Vagina (tissue), 2 donors: ENCODE results near the gene CLASP2. TPM values are rescaled to one million over a fixed set of nuclear protein-coding genes. Genes with fewer than 3 reads are reported as not detected.

ENCODE experiments used
- DNase-seq, 2 donors: peaks; one replicate each; pipeline ENCODE4 v3.0.0-alpha.2; 2017; ENCODE audit errors: extremely low spot score in 2 of 2
- H3K27ac ChIP-seq: fragments of 200-600 bp; sonication (generic); one replicate; pipeline ENCODE4 v1.5.1; 2019
- H3K27me3 ChIP-seq: fragments of 200-600 bp; sonication (generic); one replicate; pipeline ENCODE4 v1.5.1; 2019
- H3K36me3 ChIP-seq, 2 donors: fragments of 200-600 bp; sonication (generic); one replicate each; pipeline ENCODE4 v1.5.1; 2017 to 2019
- H3K4me1 ChIP-seq: fragments of 200-600 bp; sonication (generic); one replicate; pipeline ENCODE4 v1.5.1; 2019
- H3K4me3 ChIP-seq, 2 donors: fragments of 200-600 bp; sonication (generic); 1 replicate in 1 of 2; 2 replicates in 1 of 2; pipeline ENCODE4 v1.5.1; 2016 to 2019
- H3K9me3 ChIP-seq: fragments of 200-600 bp; sonication (generic); one replicate; pipeline ENCODE4 v1.5.1; 2019
- POLR2A ChIP-seq, 2 donors: fragments of 450-650 bp; IDR thresholded peaks; one replicate each; pipeline ENCODE4 v1.6.1; 2017; ENCODE audit warnings: antibody characterized with exemption in 2 of 2, mild to moderate bottlenecking in 2 of 2, moderate library complexity in 2 of 2
- POLR2AphosphoS5 ChIP-seq, 2 donors: sonication (generic); formaldehyde crosslinking; IDR thresholded peaks; one replicate each; pipeline ENCODE4 v1.9.0; 2017; ENCODE audit warnings: antibody characterized with exemption in 2 of 2, mild to moderate bottlenecking in 2 of 2, low read depth in 1 of 2; ENCODE audit not compliant: insufficient read depth in 1 of 2
- intact Hi-C: fragments of 100-400 bp; cut with DNase I; formaldehyde crosslinking; loops from one replicate; pipeline ENCODE4 v1.15.1; 2023
- total RNA-seq: library from RNA; depleted of rRNA; stranded (reverse); fragments of >200 nt; gene quantifications from one replicate; pipeline ENCODE4 v1.2.3, GENCODE V29; 2016
- TF ChIP-seq, protein P1 (sequence below), 3 experiments: fragments of 450-650 bp in 2 of 3; fragments of 200-600 bp in 1 of 3; sonication (generic) in 1 of 3; IDR thresholded peaks; one replicate each; pipeline ENCODE4 v1.5.1; 2017 to 2019; ENCODE audit warnings: antibody characterized with exemption in 3 of 3, mild to moderate bottlenecking in 2 of 3, moderate library complexity in 2 of 3

The CLASP2 gene
- total RNA-seq, 1 donor from 2014 or later: 69.5 TPM

DNA sequence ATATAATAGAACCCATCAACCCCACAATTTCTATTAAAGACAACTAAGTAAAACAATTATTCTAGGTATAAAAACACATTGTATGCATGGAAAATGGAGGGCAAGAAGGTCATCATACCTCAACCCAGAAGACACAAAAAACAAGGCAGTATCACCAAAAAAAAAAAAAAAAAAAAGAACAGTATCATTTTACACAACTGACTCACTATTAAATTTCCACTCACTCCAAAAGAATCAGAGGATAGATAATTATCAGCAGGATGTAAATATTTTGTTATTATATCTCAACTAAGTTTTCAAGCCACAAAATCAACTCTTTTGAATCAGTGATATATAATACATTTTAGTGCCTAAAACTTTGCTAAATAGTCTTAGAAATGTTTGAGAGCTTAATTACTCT lies 55.0 kb downstream of the CLASP2 start:
- Histone ChIP-seq H3K36me3 (no peaks in the 10 kb centered on the region), H3K27ac (no peak overlapping the region), H3K27me3 (no peaks in the 10 kb centered on the region), H3K4me1 (peaks cover 22% of the 10 kb centered on the region), H3K9me3 (no peaks in the 10 kb centered on the region), H3K4me3 (no peak overlapping the region)
- intact Hi-C loops: no loop called here
- DNase-seq: no peak
- TF ChIP-seq POLR2A (IDR thresholded peaks at IDR 0.05) (no peak), POLR2AphosphoS5 (IDR thresholded peaks at IDR 0.05; ENCODE audit: insufficient read depth in 1 of 2, low read depth in 1 of 2) (no peak)
- TF ChIP-seq, protein P1, sequence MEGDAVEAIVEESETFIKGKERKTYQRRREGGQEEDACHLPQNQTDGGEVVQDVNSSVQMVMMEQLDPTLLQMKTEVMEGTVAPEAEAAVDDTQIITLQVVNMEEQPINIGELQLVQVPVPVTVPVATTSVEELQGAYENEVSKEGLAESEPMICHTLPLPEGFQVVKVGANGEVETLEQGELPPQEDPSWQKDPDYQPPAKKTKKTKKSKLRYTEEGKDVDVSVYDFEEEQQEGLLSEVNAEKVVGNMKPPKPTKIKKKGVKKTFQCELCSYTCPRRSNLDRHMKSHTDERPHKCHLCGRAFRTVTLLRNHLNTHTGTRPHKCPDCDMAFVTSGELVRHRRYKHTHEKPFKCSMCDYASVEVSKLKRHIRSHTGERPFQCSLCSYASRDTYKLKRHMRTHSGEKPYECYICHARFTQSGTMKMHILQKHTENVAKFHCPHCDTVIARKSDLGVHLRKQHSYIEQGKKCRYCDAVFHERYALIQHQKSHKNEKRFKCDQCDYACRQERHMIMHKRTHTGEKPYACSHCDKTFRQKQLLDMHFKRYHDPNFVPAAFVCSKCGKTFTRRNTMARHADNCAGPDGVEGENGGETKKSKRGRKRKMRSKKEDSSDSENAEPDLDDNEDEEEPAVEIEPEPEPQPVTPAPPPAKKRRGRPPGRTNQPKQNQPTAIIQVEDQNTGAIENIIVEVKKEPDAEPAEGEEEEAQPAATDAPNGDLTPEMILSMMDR (IDR thresholded peaks at IDR 0.05): no peak

- no peak for TF ChIP-seq POLR2A (IDR thresholded peaks at IDR 0.05)
- TF ChIP-seq POLR2AphosphoS5 (IDR thresholded peaks at IDR 0.05; ENCODE audit: insufficient read depth in 1 of 2, low read depth in 1 of 2): no peak
- TF ChIP-seq, protein P1 (IDR thresholded peaks at IDR 0.05): no peak
- Histone ChIP-seq H3K4me1 (peaks cover 43% of the 10 kb centered on the region), H3K27ac (peak overlapping the region; percentile 79), H3K27me3 (no peaks in the 10 kb centered on the region), H3K36me3 (no peaks in the 10 kb centered on the region), H3K9me3 (no peaks in the 10 kb centered on the region), H3K4me3 (peak overlapping the region; percentile 42 to 44)
- intact Hi-C loops: no loop called here
- DNase-seq: no peak
Measured at GRCh38 chr3:33659856-33660434, 58.1 kb downstream of the CLASP2 start.

DNA sequence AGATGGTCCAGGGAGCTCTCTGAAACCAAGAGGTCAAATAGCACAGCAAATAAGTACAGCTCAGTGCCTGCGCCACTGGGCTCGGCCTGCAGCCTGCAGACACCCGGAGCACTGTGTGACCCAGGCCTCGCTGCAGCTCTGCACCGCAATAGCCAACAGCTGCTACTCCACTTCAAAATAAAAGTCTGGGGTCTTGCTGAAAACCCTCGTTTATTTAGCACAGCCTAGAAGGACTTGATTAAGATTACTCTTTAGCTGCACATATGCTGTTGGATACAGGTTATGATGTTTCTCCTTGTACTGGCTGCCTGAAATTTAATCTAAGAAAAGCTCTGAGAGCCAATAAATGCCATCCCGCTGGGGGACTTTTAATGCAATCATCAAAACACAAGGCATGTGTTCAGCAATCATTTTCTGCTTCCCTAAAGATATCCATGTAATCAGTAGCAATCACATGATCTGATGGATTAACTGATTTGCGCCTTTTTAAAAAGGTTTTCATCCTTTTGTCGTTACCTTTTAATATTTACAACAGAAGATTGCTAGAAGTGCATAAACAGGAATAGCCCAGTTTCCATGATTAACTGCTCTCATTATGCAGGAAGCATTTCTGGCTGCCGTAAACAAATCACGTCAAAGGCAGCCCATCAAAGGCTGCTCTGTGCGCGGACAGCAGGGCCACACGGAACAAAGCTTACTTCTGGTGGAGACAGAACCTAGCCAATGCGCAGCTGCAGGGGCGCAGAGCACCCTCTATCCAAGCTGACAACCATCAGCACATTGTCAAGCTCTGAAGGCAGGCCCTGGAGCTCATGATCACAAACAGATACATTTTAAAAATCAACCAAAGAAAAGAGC lies 58.8 kb downstream of the CLASP2 start:
- Histone ChIP-seq H3K27me3 (no peaks in the 10 kb centered on the region), H3K36me3 (no peaks in the 10 kb centered on the region), H3K4me1 (peaks cover 43% of the 10 kb centered on the region), H3K9me3 (no peaks in the 10 kb centered on the region), H3K27ac (peak overlapping the region; percentile 79), H3K4me3 (peak overlapping the region; percentile 42 to 44)
- no peak for DNase-seq
- TF ChIP-seq, protein P1 (IDR thresholded peaks at IDR 0.05): no peak
- peak; percentile 35 to 44 for TF ChIP-seq POLR2AphosphoS5 (IDR thresholded peaks at IDR 0.05; ENCODE audit: insufficient read depth in 1 of 2, low read depth in 1 of 2)
- intact Hi-C loops: no loop called here

GRCh38 chr3:33658621-33658990 lies 59.4 kb downstream of the CLASP2 start:
- H3K4me1 ChIP-seq: peaks cover 43% of the 10 kb centered on the region
- no peak for TF ChIP-seq POLR2A (IDR thresholded peaks at IDR 0.05)
- TF ChIP-seq, protein P1 (IDR thresholded peaks at IDR 0.05): no peak
- no peak for TF ChIP-seq POLR2AphosphoS5 (IDR thresholded peaks at IDR 0.05; ENCODE audit: insufficient read depth in 1 of 2, low read depth in 1 of 2)
- peak overlapping the region; percentile 79 for H3K27ac ChIP-seq
- H3K4me3 ChIP-seq: peak overlapping the region; percentile 42 to 44
- no peak for DNase-seq
- H3K9me3 ChIP-seq: no peaks in the 10 kb centered on the region
- no peaks in the 10 kb centered on the region for H3K27me3 ChIP-seq
- no peaks in the 10 kb centered on the region for H3K36me3 ChIP-seq
- intact Hi-C loops: no loop called here

GRCh38 chr3:33658039-33658438 lies 60.0 kb downstream of the CLASP2 start:
- Histone ChIP-seq H3K4me3 (peak overlapping the region; percentile 42 to 44), H3K36me3 (no peaks in the 10 kb centered on the region), H3K4me1 (peaks cover 46% of the 10 kb centered on the region), H3K27ac (peak overlapping the region; percentile 79), H3K9me3 (no peaks in the 10 kb centered on the region), H3K27me3 (no peaks in the 10 kb centered on the region)
- DNase-seq: no peak
- intact Hi-C loops: no loop called here
- TF ChIP-seq, protein P1 (IDR thresholded peaks at IDR 0.05): no peak
- TF ChIP-seq POLR2AphosphoS5 (IDR thresholded peaks at IDR 0.05; ENCODE audit: insufficient read depth in 1 of 2, low read depth in 1 of 2) (no peak), POLR2A (IDR thresholded peaks at IDR 0.05) (no peak)
